H9 (cell line): Measurements from ENCODE around the gene DCAF7. TPM values are rescaled to one million over a fixed set of nuclear protein-coding genes. Genes with fewer than 3 reads are reported as not detected.
A peak's percentile ranks its signal among the peaks of the same experiment; 100 is the strongest.

Source experiments
- DNase-seq: peaks from one replicate; pipeline ENCODE4 v3.0.0-alpha.2; 2017
- H2AFZ ChIP-seq: one replicate; pipeline ENCODE4 v1.6.1; 2013; ENCODE audit warnings: mild to moderate bottlenecking, low read length, control low read depth, moderate library complexity
- H2AK5ac ChIP-seq: 2 replicates; pipeline ENCODE4 v1.6.1; 2013; ENCODE audit warnings: low read length, control low read depth, mixed read lengths; ENCODE audit not compliant: insufficient read length
- H2BK120ac ChIP-seq: one replicate; pipeline ENCODE4 v1.6.1; 2013; ENCODE audit warnings: low read depth, mild to moderate bottlenecking, low read length, control low read depth, inconsistent platforms; ENCODE audit not compliant: poor library complexity, severe bottlenecking
- H2BK12ac ChIP-seq: 2 replicates; pipeline ENCODE4 v1.6.1; 2013; ENCODE audit warnings: low read length, control low read depth, mixed read lengths, low read depth; ENCODE audit not compliant: insufficient read length
- H2BK15ac ChIP-seq: 2 replicates; pipeline ENCODE4 v1.6.1; 2013; ENCODE audit warnings: low read depth, low read length, control low read depth
- H2BK20ac ChIP-seq: one replicate; pipeline ENCODE4 v1.6.1; 2013; ENCODE audit warnings: low read depth, mild to moderate bottlenecking, low read length, control low read depth, inconsistent platforms; ENCODE audit not compliant: poor library complexity, severe bottlenecking
- H2BK5ac ChIP-seq: 2 replicates; pipeline ENCODE4 v1.6.1; 2013; ENCODE audit warnings: low read length, control low read depth, mixed read lengths; ENCODE audit not compliant: insufficient read length
- H3K14ac ChIP-seq: 2 replicates; pipeline ENCODE4 v1.6.1; 2013; ENCODE audit warnings: low read length, control low read depth; ENCODE audit not compliant: insufficient read depth
- H3K18ac ChIP-seq: 2 replicates; pipeline ENCODE4 v1.6.1; 2013; ENCODE audit warnings: low read depth, mild to moderate bottlenecking, mixed read lengths, low read length, control low read depth; ENCODE audit not compliant: insufficient read length
- H3K23ac ChIP-seq: 2 replicates; pipeline ENCODE4 v1.6.1; 2013; ENCODE audit warnings: low read length, control low read depth, mixed read lengths, low read depth; ENCODE audit not compliant: insufficient read length
- H3K23me2 ChIP-seq: 2 replicates; pipeline ENCODE4 v1.6.1; 2013; ENCODE audit warnings: low read depth, mild to moderate bottlenecking, mixed read lengths, low read length, control low read depth; ENCODE audit not compliant: insufficient read length, poor library complexity, severe bottlenecking
- H3K27ac ChIP-seq: 2 replicates; pipeline ENCODE4 v1.5.1; 2013; ENCODE audit warnings: low read length, control low read depth, mixed read lengths, low read depth; ENCODE audit not compliant: insufficient read length
- H3K27me3 ChIP-seq: 2 replicates; pipeline ENCODE4 v1.6.1; 2013; ENCODE audit warnings: low read length, control low read depth, inconsistent platforms; ENCODE audit not compliant: insufficient read depth
- H3K4ac ChIP-seq: 2 replicates; pipeline ENCODE4 v1.6.1; 2013; ENCODE audit warnings: low read depth, mild to moderate bottlenecking, control low read depth, inconsistent platforms, low read length, moderate library complexity
- H3K4me1 ChIP-seq: 2 replicates; pipeline ENCODE4 v1.6.1; 2013; ENCODE audit warnings: low read length, control low read depth, inconsistent platforms; ENCODE audit not compliant: insufficient read depth
- H3K4me2 ChIP-seq: 2 replicates; pipeline ENCODE4 v1.6.1; 2013; ENCODE audit warnings: low read length, control low read depth, mixed read lengths; ENCODE audit not compliant: insufficient read length, insufficient read depth
- H3K56ac ChIP-seq: 2 replicates; pipeline ENCODE4 v1.6.1; 2013; ENCODE audit warnings: low read depth, mild to moderate bottlenecking, mixed read lengths, low read length, control low read depth; ENCODE audit not compliant: insufficient read length
- H3K79me1 ChIP-seq: 2 replicates; pipeline ENCODE4 v1.6.1; 2013; ENCODE audit warnings: low read depth, mild to moderate bottlenecking, moderate library complexity, low read length, control low read depth, inconsistent platforms; ENCODE audit not compliant: insufficient read depth, poor library complexity, severe bottlenecking
- H3K79me2 ChIP-seq: 2 replicates; pipeline ENCODE4 v1.6.1; 2013; ENCODE audit warnings: low read length, control low read depth, inconsistent platforms; ENCODE audit not compliant: insufficient read depth
- H3K9ac ChIP-seq: 2 replicates; pipeline ENCODE4 v1.6.1; 2013; ENCODE audit warnings: low read length, control low read depth, mixed read lengths; ENCODE audit not compliant: insufficient read length; ENCODE audit errors: extremely low read depth
- H3K9me3 ChIP-seq: one replicate; pipeline ENCODE4 v1.6.1; 2013; ENCODE audit warnings: low read depth, low read length, inconsistent platforms; ENCODE audit not compliant: control insufficient read depth
- H3T11ph ChIP-seq: one replicate; pipeline ENCODE4 v1.6.1; 2013; ENCODE audit warnings: mild to moderate bottlenecking, low read length, control low read depth, inconsistent platforms
- H4K20me1 ChIP-seq: one replicate; pipeline ENCODE4 v1.6.1; 2013; ENCODE audit not compliant: control insufficient read depth, insufficient read length, insufficient read depth
- H4K5ac ChIP-seq: 2 replicates; pipeline ENCODE4 v1.6.1; 2013; ENCODE audit warnings: low read depth, mild to moderate bottlenecking, mixed read lengths, low read length, control low read depth; ENCODE audit not compliant: insufficient read length
- H4K8ac ChIP-seq: replicated peaks from 2 replicates; pipeline ENCODE4 v1.6.1; 2013; ENCODE audit warnings: low read length, control low read depth, mixed read lengths, low read depth; ENCODE audit not compliant: insufficient read length
- H4K91ac ChIP-seq: 2 replicates; pipeline ENCODE4 v1.6.1; 2013; ENCODE audit warnings: low read depth, mild to moderate bottlenecking, moderate library complexity, mixed read lengths, low read length, control low read depth; ENCODE audit not compliant: insufficient read length
- H3K27ac Mint-ChIP-seq, 3 experiments: 2 replicates in 2 of 3; 3 replicates in 1 of 3; pipeline ENCODE4 v1.8.0; 2020 to 2021; ENCODE audit warnings: mixed read lengths in 3 of 3, mild to moderate bottlenecking in 1 of 3, moderate library complexity in 1 of 3
- H3K27me3 Mint-ChIP-seq: 2 replicates; pipeline ENCODE4 v1.8.0; 2021; ENCODE audit warnings: low read depth, mild to moderate bottlenecking, moderate library complexity, mixed read lengths
- H3K36me3 Mint-ChIP-seq, 3 experiments: 2 replicates in 2 of 3; 3 replicates in 1 of 3; pipeline ENCODE4 v1.8.0; 2020 to 2021; ENCODE audit warnings: low read depth in 3 of 3, mixed read lengths in 3 of 3; ENCODE audit not compliant: insufficient read depth in 1 of 3
- H3K4me1 Mint-ChIP-seq, 2 experiments: 2 replicates each; pipeline ENCODE4 v1.8.0; 2020; ENCODE audit warnings: mixed read lengths in 2 of 2
- H3K4me3 Mint-ChIP-seq, 2 experiments: 2 replicates in 1 of 2; 3 replicates in 1 of 2; pipeline ENCODE4 v1.8.0; 2020 to 2021; ENCODE audit warnings: mild to moderate bottlenecking in 2 of 2, mixed read lengths in 2 of 2, moderate library complexity in 1 of 2
- H3K9me3 Mint-ChIP-seq, 2 experiments: 2 replicates in 1 of 2; 3 replicates in 1 of 2; pipeline ENCODE4 v1.8.0; 2020; ENCODE audit warnings: mild to moderate bottlenecking in 2 of 2, mixed read lengths in 2 of 2, moderate library complexity in 1 of 2
- WGBS: extraction: QIAGEN DNeasy Blood & Tissue Kit; methylation state at CpG from one replicate; pipeline ENCODE4 v1.1.7; 2013; ENCODE audit warnings: missing lambda C conversion rate, low lambda C conversion rate, mixed read lengths; ENCODE audit not compliant: insufficient read length; ENCODE audit errors: extremely low coverage; 5-methylcytosine and 5-hydroxymethylcytosine counted together
- total RNA-seq: library from RNA; stranded (reverse); gene quantifications from 2 replicates; pipeline ENCODE4 v1.2.1, GENCODE V29; 2021
- TF ChIP-seq, protein P1 (sequence below): fragments of 200-600 bp; sonication (generic); conservative IDR thresholded peaks from 3 replicates; pipeline ENCODE4 v1.8.0; 2021; ENCODE audit warnings: antibody characterized with exemption, mild to moderate bottlenecking

The DCAF7 gene
- total RNA-seq, 1 experiment from 2014 or later = 86.2 TPM

- Mint-ChIP-seq H3K27ac (peak overlapping the region; percentile 93 to 98 (median 96)), H3K36me3 (peaks cover 0 to 5% (median 4%) of the 10 kb centered on the region in 3 experiments; a peak in 2 of 7 replicates), H3K4me1 (peaks cover 23 to 26% of the 10 kb centered on the region in 2 experiments), H3K9me3 (no peaks in the 10 kb centered on the region), H3K4me3 (peak overlapping the region; percentile 98 to 99), H3K27me3 (peaks cover 1% of the 10 kb centered on the region; the same call in 1 of the 2 replicates)
- Histone ChIP-seq H3K18ac (peak overlapping the region; percentile 30), H3K79me1 (no peaks in the 10 kb centered on the region), H4K8ac (no peak overlapping the region), H2AFZ (no peak overlapping the region), H3K4ac (no peak overlapping the region), H2BK5ac (no peak overlapping the region), H3K79me2 (peaks cover 21% of the 10 kb centered on the region), H2BK15ac (no peak overlapping the region), H3K9me3 (no peaks in the 10 kb centered on the region), H2BK120ac (no peak overlapping the region), H4K91ac (no peak overlapping the region), H3K9ac (peak overlapping the region; percentile 52), H2BK12ac (no peak overlapping the region), H3T11ph (no peak overlapping the region), H3K23me2 (peaks cover 9% of the 10 kb centered on the region), H3K23ac (no peak overlapping the region), H4K5ac (no peak overlapping the region), H3K56ac (no peak overlapping the region), H2BK20ac (no peak overlapping the region), H3K4me1 (no peaks in the 10 kb centered on the region), H3K4me2 (peak overlapping the region; percentile 73), H3K27me3 (no peaks in the 10 kb centered on the region), H3K27ac (no peak overlapping the region), H3K14ac (peak overlapping the region; percentile 34; the same call in 1 of the 2 replicates), H4K20me1 (no peaks in the 10 kb centered on the region), H2AK5ac (no peak overlapping the region)
- no peak for DNase-seq
- TF ChIP-seq, protein P1, sequence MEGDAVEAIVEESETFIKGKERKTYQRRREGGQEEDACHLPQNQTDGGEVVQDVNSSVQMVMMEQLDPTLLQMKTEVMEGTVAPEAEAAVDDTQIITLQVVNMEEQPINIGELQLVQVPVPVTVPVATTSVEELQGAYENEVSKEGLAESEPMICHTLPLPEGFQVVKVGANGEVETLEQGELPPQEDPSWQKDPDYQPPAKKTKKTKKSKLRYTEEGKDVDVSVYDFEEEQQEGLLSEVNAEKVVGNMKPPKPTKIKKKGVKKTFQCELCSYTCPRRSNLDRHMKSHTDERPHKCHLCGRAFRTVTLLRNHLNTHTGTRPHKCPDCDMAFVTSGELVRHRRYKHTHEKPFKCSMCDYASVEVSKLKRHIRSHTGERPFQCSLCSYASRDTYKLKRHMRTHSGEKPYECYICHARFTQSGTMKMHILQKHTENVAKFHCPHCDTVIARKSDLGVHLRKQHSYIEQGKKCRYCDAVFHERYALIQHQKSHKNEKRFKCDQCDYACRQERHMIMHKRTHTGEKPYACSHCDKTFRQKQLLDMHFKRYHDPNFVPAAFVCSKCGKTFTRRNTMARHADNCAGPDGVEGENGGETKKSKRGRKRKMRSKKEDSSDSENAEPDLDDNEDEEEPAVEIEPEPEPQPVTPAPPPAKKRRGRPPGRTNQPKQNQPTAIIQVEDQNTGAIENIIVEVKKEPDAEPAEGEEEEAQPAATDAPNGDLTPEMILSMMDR = no peak
- WGBS = no CpG with 5 or more reads among the region's 18 CpGs
Observed at GRCh38 chr17:63549289-63549945, 860 bp upstream of the DCAF7 start.
